ENCODE measurements around the gene SLC24A3.

GRCh38 chr20:19652591-19653026, 440.2 kb downstream of the SLC24A3 start:
- TF ChIP-seq POLR2AphosphoS5 (IDR thresholded peaks at IDR 0.05; ENCODE audit: borderline replicate concordance, low read depth, low read length) (no peak), EZH2 (IDR thresholded peaks at IDR 0.05) (no peak), FOXP2 (optimal IDR thresholded peaks at IDR 0.05; ENCODE audit: control extremely low read depth, extremely low read length, insufficient read depth) (no peak)
